ENCODE data around the gene KCNC3. TPM values are rescaled to one million over a fixed set of nuclear protein-coding genes. Genes with fewer than 3 reads are reported as not detected.
A peak's percentile ranks its signal among the peaks of the same experiment; 100 is the strongest.

Gene KCNC3
- total and polyA plus RNA-seq, 10 of the 15 experiments (the other 5 are each of a cell fraction or from before 2014, with no cell fraction given), result 0.08 to 3.8 (median 0.44) TPM; not detected in 2

- no peak for TF ChIP-seq ZNF687 (IDR thresholded peaks at IDR 0.05)
- no peak for TF ChIP-seq SMAD5 (IDR thresholded peaks at IDR 0.05; ENCODE audit: low read depth)
- peak in 1 of 2 experiments; percentile 51; a peak in 1 of 4 replicates for TF ChIP-seq BHLHE40 (IDR thresholded peaks at IDR 0.05; ENCODE audit: borderline replicate concordance in 1 of 2, low read depth in 2 of 2, low read length in 1 of 2)
- TF ChIP-seq CTCF (IDR thresholded peaks at IDR 0.05 in 2 of 3, conservative IDR thresholded peaks at IDR 0.05 in 1 of 3; ENCODE audit: control insufficient read depth in 2 of 3, extremely low read depth in 1 of 3, insufficient read depth in 1 of 3, low read depth in 3 of 3, low read length in 3 of 3), result no peak
- TF ChIP-seq IRF4 (IDR thresholded peaks at IDR 0.05; ENCODE audit: low read depth, low read length), result no peak
- TF ChIP-seq PML (IDR thresholded peaks at IDR 0.05; ENCODE audit: low read length), result no peak
- no peak for TF ChIP-seq ATF7 (IDR thresholded peaks at IDR 0.05; ENCODE audit: low read depth)
- TF ChIP-seq CHD4 (IDR thresholded peaks at IDR 0.05), result no peak
- no peak for TF ChIP-seq EED (IDR thresholded peaks at IDR 0.05; ENCODE audit: low read depth)
- no peak; the same call in 1 of the 2 replicates for TF ChIP-seq BACH1 (IDR thresholded peaks at IDR 0.05; ENCODE audit: borderline replicate concordance)
- no peak for TF ChIP-seq SKIL (IDR thresholded peaks at IDR 0.05; ENCODE audit: low read depth, poor library complexity, severe bottlenecking)
- 0 out of 2 replicates have a peak, but pooled peaks have one; percentile 19 for TF ChIP-seq LARP7 (IDR thresholded peaks at IDR 0.05)
- no peak for TF ChIP-seq PRDM15 (CRISPR knock-in tag; IDR thresholded peaks at IDR 0.05)
Observed at GRCh38 chr19:50325310-50326100, 3.7 kb downstream of the KCNC3 start (continued).
